SK-N-MC (cell line): ENCODE data around the gene NYNRIN.

Experiments used
- EZH2 ChIP-seq: fragments of 200-600 bp; sonication (generic); IDR thresholded peaks from one replicate; pipeline ENCODE4 v1.6.1; 2017; ENCODE audit warnings: antibody characterized with exemption
- POLR2AphosphoS5 ChIP-seq: IDR thresholded peaks from 2 replicates; pipeline ENCODE4 v1.6.1; 2012; ENCODE audit warnings: mild to moderate bottlenecking, low read depth, low read length, borderline replicate concordance

GRCh38 chr14:24398293-24398652, 530 bp upstream of the NYNRIN start:
- TF ChIP-seq EZH2 = no peak
- TF ChIP-seq POLR2AphosphoS5 = no peak
